ENCODE measurements around the gene KAT2B. TPM values are rescaled to one million over a fixed set of nuclear protein-coding genes. Genes with fewer than 3 reads are reported as not detected.

The KAT2B gene
- total RNA-seq, 2 donors from 2014 or later = 2.2 to 4.1 TPM

DNA sequence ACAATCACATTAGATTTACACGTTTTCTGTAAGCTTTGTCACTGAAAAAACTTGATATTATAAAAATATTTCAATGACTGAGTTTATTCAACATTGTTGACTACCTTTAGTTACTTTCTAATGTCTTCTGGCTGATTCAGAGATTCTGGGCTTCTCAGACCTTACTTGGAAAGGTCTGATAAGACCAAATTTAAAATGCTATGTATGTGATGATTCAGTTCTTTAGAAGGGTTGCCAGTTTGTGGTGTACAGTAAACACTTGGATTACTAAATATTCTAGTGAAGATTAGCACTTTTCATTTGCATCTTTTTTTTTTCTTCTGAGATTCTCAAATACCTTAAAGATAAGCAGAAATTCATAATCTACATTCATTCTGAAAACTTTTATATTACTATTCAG, 96.0 kb downstream of the KAT2B start:
- Histone ChIP-seq H3K36me3 (ENCODE audit: control insufficient read depth, insufficient read depth, low read length) (no peaks in the 10 kb centered on the region), H3K4me3 (ENCODE audit: low read length) (no peak overlapping the region), H3K27ac (ENCODE audit: low read depth, low read length) (no peak overlapping the region), H3K27me3 (ENCODE audit: control insufficient read depth, insufficient read depth, low read length, poor library complexity, severe bottlenecking) (no peaks in the 10 kb centered on the region), H3K4me1 (ENCODE audit: control insufficient read depth, insufficient read depth, low read length) (no peaks in the 10 kb centered on the region), H3K9ac (ENCODE audit: extremely low read depth, low read length, poor library complexity, severe bottlenecking) (no peak overlapping the region), H3K9me3 (ENCODE audit: control insufficient read depth, low read length) (no peaks in the 10 kb centered on the region)
- Mint-ChIP-seq H3K4me3 (no peak overlapping the region), H3K27ac (no peak overlapping the region), H3K36me3 (ENCODE audit: low read depth) (no peaks in the 10 kb centered on the region), H3K9me3 (no peaks in the 10 kb centered on the region), H3K27me3 (ENCODE audit: insufficient read depth) (no peaks in the 10 kb centered on the region), H3K4me1 (peaks cover 3% of the 10 kb centered on the region)
- TF ChIP-seq, protein P1, sequence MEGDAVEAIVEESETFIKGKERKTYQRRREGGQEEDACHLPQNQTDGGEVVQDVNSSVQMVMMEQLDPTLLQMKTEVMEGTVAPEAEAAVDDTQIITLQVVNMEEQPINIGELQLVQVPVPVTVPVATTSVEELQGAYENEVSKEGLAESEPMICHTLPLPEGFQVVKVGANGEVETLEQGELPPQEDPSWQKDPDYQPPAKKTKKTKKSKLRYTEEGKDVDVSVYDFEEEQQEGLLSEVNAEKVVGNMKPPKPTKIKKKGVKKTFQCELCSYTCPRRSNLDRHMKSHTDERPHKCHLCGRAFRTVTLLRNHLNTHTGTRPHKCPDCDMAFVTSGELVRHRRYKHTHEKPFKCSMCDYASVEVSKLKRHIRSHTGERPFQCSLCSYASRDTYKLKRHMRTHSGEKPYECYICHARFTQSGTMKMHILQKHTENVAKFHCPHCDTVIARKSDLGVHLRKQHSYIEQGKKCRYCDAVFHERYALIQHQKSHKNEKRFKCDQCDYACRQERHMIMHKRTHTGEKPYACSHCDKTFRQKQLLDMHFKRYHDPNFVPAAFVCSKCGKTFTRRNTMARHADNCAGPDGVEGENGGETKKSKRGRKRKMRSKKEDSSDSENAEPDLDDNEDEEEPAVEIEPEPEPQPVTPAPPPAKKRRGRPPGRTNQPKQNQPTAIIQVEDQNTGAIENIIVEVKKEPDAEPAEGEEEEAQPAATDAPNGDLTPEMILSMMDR (conservative IDR thresholded peaks at IDR 0.05) = no peak
- WGBS, 2 experiments (ENCODE audit: insufficient coverage in 1 of 2, insufficient read length in 1 of 2) = no CpG with 5 or more reads among the region's 1 CpG
- no peak for DNase-seq

GRCh38 chr3:20137647-20138046, 97.4 kb downstream of the KAT2B start:
- H3K27me3 Mint-ChIP-seq (ENCODE audit: insufficient read depth) = no peaks in the 10 kb centered on the region
- WGBS, 2 experiments (ENCODE audit: insufficient coverage in 1 of 2, insufficient read length in 1 of 2) = 86% methylated on average over 4 of the region's 4 CpGs; no CpG with 5 or more reads in 1 of the 2 experiments
- Histone ChIP-seq H3K27ac (ENCODE audit: low read depth, low read length) (no peak overlapping the region), H3K4me1 (ENCODE audit: control insufficient read depth, insufficient read depth, low read length) (no peaks in the 10 kb centered on the region), H3K9me3 (ENCODE audit: control insufficient read depth, low read length) (no peaks in the 10 kb centered on the region), H3K4me3 (ENCODE audit: low read length) (no peak overlapping the region), H3K27me3 (ENCODE audit: control insufficient read depth, insufficient read depth, low read length, poor library complexity, severe bottlenecking) (no peaks in the 10 kb centered on the region), H3K36me3 (ENCODE audit: control insufficient read depth, insufficient read depth, low read length) (no peaks in the 10 kb centered on the region), H3K9ac (ENCODE audit: extremely low read depth, low read length, poor library complexity, severe bottlenecking) (no peak overlapping the region)
- peaks cover 10% of the 10 kb centered on the region for H3K4me1 Mint-ChIP-seq
- TF ChIP-seq, protein P1 (conservative IDR thresholded peaks at IDR 0.05) = no peak
- H3K9me3 Mint-ChIP-seq = no peaks in the 10 kb centered on the region
- peak; percentile 58 for DNase-seq
- no peaks in the 10 kb centered on the region for H3K36me3 Mint-ChIP-seq (ENCODE audit: low read depth)
- no peak overlapping the region for H3K4me3 Mint-ChIP-seq
- H3K27ac Mint-ChIP-seq = no peak overlapping the region

GRCh38 chr3:20140881-20141280, 100.6 kb downstream of the KAT2B start:
- Mint-ChIP-seq H3K9me3 (no peaks in the 10 kb centered on the region), H3K27me3 (ENCODE audit: insufficient read depth) (no peaks in the 10 kb centered on the region), H3K4me1 (peaks cover 10% of the 10 kb centered on the region), H3K27ac (no peak overlapping the region), H3K4me3 (no peak overlapping the region), H3K36me3 (ENCODE audit: low read depth) (no peaks in the 10 kb centered on the region)
- Histone ChIP-seq H3K4me1 (ENCODE audit: control insufficient read depth, insufficient read depth, low read length) (no peaks in the 10 kb centered on the region), H3K27me3 (ENCODE audit: control insufficient read depth, insufficient read depth, low read length, poor library complexity, severe bottlenecking) (no peaks in the 10 kb centered on the region), H3K27ac (ENCODE audit: low read depth, low read length) (peak overlapping the region; percentile 94), H3K9me3 (ENCODE audit: control insufficient read depth, low read length) (peaks cover 4% of the 10 kb centered on the region), H3K9ac (ENCODE audit: extremely low read depth, low read length, poor library complexity, severe bottlenecking) (no peak overlapping the region), H3K4me3 (ENCODE audit: low read length) (no peak overlapping the region), H3K36me3 (ENCODE audit: control insufficient read depth, insufficient read depth, low read length) (no peaks in the 10 kb centered on the region)
- no peak for DNase-seq
- WGBS, 2 experiments (ENCODE audit: insufficient coverage in 1 of 2, insufficient read length in 1 of 2) = 92 to 96% methylated on average over 2 of the region's 2 CpGs
- TF ChIP-seq, protein P1 (conservative IDR thresholded peaks at IDR 0.05) = no peak
